Calu3 (cell line): ENCODE results near the gene GMPS. TPM values are rescaled to one million over a fixed set of nuclear protein-coding genes. Genes with fewer than 3 reads are reported as not detected.
"Not testable (repeated sequence)": the region's sequence is repeated elsewhere in the genome, so short reads cannot be mapped to it uniquely, and the experiment has no call there.

Source experiments
- BruUV-seq: library from RNA; stranded (reverse); fragments of 400-500 nt; replicated peaks from 2 replicates; lab custom pipeline; 2021; lab: Mats Ljungman, UMichigan
- CTCF ChIA-PET: fragments of 300-600 bp; sonication (Branson Sonifier 250); formaldehyde crosslinking; loops from one replicate; lab custom pipeline; 2022; ENCODE audit warnings: antibody characterized with exemption; lab: Charles Lee
- DNase-seq: peaks from one replicate; pipeline ENCODE4 v3.0.0; 2022
- H3K27ac Mint-ChIP-seq: one replicate; pipeline ENCODE4 v1.8.0; 2022; ENCODE audit warnings: mixed read lengths; ENCODE audit not compliant: unreplicated experiment
- H3K27me3 Mint-ChIP-seq: one replicate; pipeline ENCODE4 v1.8.0; 2022; ENCODE audit warnings: mixed read lengths; ENCODE audit not compliant: unreplicated experiment
- H3K36me3 Mint-ChIP-seq: one replicate; pipeline ENCODE4 v1.8.0; 2022; ENCODE audit warnings: mild to moderate bottlenecking, moderate library complexity, mixed read lengths; ENCODE audit not compliant: insufficient read depth, unreplicated experiment
- H3K4me1 Mint-ChIP-seq: one replicate; pipeline ENCODE4 v1.8.0; 2022; ENCODE audit warnings: mild to moderate bottlenecking, low read depth, mixed read lengths; ENCODE audit not compliant: unreplicated experiment
- H3K4me3 Mint-ChIP-seq: one replicate; pipeline ENCODE4 v1.8.0; 2022; ENCODE audit warnings: mild to moderate bottlenecking, low read depth, moderate library complexity, mixed read lengths; ENCODE audit not compliant: unreplicated experiment
- H3K9me3 Mint-ChIP-seq: one replicate; pipeline ENCODE4 v1.8.0; 2022; ENCODE audit warnings: low read depth, mixed read lengths; ENCODE audit not compliant: unreplicated experiment
- intact Hi-C: fragments of 100-400 bp; cut with micrococcal nuclease; formaldehyde crosslinking; loops from one replicate; pipeline ENCODE4 v1.10.0; 2022; ENCODE audit not compliant: unreplicated experiment
- total RNA-seq: library from RNA; stranded (reverse); gene quantifications from 2 replicates; pipeline ENCODE4 v1.2.3, GENCODE V29; 2022
- TF ChIP-seq, protein P1 (sequence below): fragments of 200-600 bp; IDR thresholded peaks from one replicate; pipeline ENCODE4 v1.8.0; 2022; ENCODE audit warnings: antibody characterized with exemption; ENCODE audit not compliant: unreplicated experiment

GMPS gene
- total RNA-seq, 1 experiment from 2014 or later, result 194 TPM

- Mint-ChIP-seq H3K27ac (no peak overlapping the region), H3K27me3 (no peaks in the 10 kb centered on the region), H3K36me3 (peaks cover 6% of the 10 kb centered on the region), H3K9me3 (no peaks in the 10 kb centered on the region), H3K4me3 (no peak overlapping the region), H3K4me1 (peaks cover 10% of the 10 kb centered on the region)
- DNase-seq, result no peak
- intact Hi-C loops, result no loop called here
- no TSS peak for BruUV-seq
- TF ChIP-seq, protein P1, sequence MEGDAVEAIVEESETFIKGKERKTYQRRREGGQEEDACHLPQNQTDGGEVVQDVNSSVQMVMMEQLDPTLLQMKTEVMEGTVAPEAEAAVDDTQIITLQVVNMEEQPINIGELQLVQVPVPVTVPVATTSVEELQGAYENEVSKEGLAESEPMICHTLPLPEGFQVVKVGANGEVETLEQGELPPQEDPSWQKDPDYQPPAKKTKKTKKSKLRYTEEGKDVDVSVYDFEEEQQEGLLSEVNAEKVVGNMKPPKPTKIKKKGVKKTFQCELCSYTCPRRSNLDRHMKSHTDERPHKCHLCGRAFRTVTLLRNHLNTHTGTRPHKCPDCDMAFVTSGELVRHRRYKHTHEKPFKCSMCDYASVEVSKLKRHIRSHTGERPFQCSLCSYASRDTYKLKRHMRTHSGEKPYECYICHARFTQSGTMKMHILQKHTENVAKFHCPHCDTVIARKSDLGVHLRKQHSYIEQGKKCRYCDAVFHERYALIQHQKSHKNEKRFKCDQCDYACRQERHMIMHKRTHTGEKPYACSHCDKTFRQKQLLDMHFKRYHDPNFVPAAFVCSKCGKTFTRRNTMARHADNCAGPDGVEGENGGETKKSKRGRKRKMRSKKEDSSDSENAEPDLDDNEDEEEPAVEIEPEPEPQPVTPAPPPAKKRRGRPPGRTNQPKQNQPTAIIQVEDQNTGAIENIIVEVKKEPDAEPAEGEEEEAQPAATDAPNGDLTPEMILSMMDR, result no peak
- CTCF ChIA-PET, result no interaction called here
These were observed 89.6 kb downstream of the GMPS start for GRCh38 chr3:155960060-155960459.

DNA sequence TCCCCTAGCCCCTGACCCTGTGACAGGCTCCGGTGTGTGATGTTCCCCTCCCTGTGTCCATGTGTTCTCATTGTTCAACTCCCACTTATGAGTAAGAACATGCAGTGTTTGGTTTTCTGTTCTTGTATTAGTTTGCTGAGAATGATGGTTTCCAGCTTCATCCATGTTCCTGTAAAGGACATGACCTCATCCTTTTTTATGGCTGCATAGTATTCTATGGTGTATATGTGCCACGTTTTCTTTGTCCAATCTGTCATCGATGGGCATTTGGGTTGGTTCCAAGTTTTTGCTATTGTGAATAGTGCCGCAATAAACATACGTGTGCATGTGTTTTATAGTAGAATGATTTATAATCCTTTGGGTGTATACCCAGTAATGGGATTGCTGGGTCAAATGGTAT, 90.6 kb downstream of the GMPS start:
- H3K9me3 Mint-ChIP-seq, CTCF ChIA-PET, BruUV-seq, DNase-seq, H3K27ac Mint-ChIP-seq, H3K4me1 Mint-ChIP-seq, intact Hi-C loops, H3K36me3 Mint-ChIP-seq, H3K27me3 Mint-ChIP-seq, H3K4me3 Mint-ChIP-seq: not testable (repeated sequence)

DNA sequence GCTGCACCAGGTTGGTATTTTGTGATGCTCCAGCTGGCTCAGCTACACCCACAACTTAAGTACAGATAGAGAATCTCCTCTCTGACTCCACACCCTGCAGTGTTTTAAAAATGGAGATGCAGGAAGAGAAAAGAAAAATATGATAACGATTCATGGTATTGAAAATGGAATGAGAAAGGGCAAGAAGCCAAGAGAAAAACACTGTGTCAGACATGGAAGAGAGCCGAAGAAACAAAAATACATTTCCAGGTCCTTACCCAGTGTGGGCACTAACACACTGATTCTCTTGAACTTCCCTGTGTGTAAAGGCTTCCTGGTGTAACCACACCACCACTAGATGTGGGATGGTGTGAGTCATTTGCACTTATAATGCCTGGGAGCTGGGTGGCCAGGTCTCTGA, 93.1 kb downstream of the GMPS start:
- Mint-ChIP-seq H3K36me3 (peaks cover 5% of the 10 kb centered on the region), H3K27me3 (no peaks in the 10 kb centered on the region), H3K4me1 (peaks cover 7% of the 10 kb centered on the region), H3K9me3 (no peaks in the 10 kb centered on the region), H3K4me3 (no peak overlapping the region), H3K27ac (no peak overlapping the region)
- intact Hi-C loops, result no loop called here
- BruUV-seq, result no TSS peak
- TF ChIP-seq, protein P1, result no peak
- DNase-seq, result no peak
- CTCF ChIA-PET, result interaction anchor here (0.6 kb wide), 1 partner anchor 1473 kb away, joined by 7 read pairs; the partner anchor contains the start of gene PTX3

- CTCF ChIA-PET, result no interaction called here
- Mint-ChIP-seq H3K27me3 (no peaks in the 10 kb centered on the region), H3K27ac (no peak overlapping the region), H3K9me3 (no peaks in the 10 kb centered on the region), H3K4me1 (no peaks in the 10 kb centered on the region), H3K36me3 (no peaks in the 10 kb centered on the region), H3K4me3 (no peak overlapping the region)
- TF ChIP-seq, protein P1, result no peak
- no TSS peak for BruUV-seq
- no peak for DNase-seq
- intact Hi-C loops, result no loop called here
These were observed 99.9 kb downstream of the GMPS start for GRCh38 chr3:155970398-155970797.

DNA sequence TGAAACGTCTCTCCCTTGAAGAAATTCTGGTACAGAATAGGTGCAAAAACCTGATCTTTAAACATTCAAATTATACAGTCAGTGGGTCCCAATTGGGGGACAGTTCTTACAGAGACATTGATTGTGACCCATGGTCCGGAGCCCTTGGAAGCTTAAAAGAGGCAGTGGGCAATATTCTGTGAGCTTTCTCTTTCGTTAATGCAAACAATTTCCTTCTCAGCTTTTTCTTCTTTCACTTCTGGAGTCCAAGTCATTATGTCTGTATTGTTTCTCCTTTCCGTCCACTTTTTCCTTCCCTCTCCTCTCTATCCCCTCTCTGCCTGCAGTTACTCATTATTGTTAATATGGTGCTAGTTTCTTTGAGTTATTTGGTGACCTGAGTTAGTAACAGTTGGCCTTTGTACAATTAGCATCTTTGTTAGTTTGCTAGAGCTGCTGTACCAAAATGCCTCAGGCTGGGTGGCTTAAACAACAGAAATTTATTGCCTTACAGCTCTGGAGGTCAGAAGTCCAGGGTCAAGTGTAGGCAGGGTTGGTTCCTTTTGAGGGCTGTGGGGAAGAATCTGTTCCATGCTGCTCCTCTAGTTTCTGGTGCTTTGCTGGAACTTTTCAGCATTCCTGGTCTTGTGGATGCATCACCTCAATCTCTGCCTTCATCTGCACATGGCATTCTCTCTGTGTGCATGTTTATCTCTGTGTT, 102.6 kb downstream of the GMPS start:
- Mint-ChIP-seq H3K4me1 (no peaks in the 10 kb centered on the region), H3K27me3 (no peaks in the 10 kb centered on the region), H3K27ac (no peak overlapping the region), H3K36me3 (no peaks in the 10 kb centered on the region), H3K9me3 (no peaks in the 10 kb centered on the region), H3K4me3 (no peak overlapping the region)
- no TSS peak for BruUV-seq
- DNase-seq, result no peak
- intact Hi-C loops, result no loop called here
- CTCF ChIA-PET, result interaction anchor here (0.5 to 1.2 kb wide), 2 partner anchors 9 to 375 kb away, joined by 3 to 4 read pairs; no protein-coding TSS in a partner anchor
- TF ChIP-seq, protein P1, result no peak
